A549 treated with AZD2906 at 1 μM for 4 hours (cell line): ENCODE data around the gene ZNF616. TPM values are rescaled to one million over a fixed set of nuclear protein-coding genes. Genes with fewer than 3 reads are reported as not detected.

Source experiments
- total RNA-seq: library from RNA; stranded (reverse); fragments of 200-300 nt; extraction: Qiagen RNA extraction; gene quantifications from 5 replicates; pipeline ENCODE4 v1.2.3, GENCODE V29; 2022

ZNF616 gene
- total RNA-seq: 0.41 to 1.1 TPM (median 0.82 TPM) in 5 replicates

GRCh38 chr19:52139252-52140031 lies at the start of gene ZNF616:
Gene ZNF616 (minus strand): TSS chr19:52139938. CDS start chr19:52130512, 9,426 bp downstream.

GRCh38 chr19:52171321-52172169 lies 31.8 kb upstream of the ZNF616 start, which contains the start of gene ZNF836:
Gene ZNF836 (minus strand): TSS chr19:52171621. CDS start chr19:52168072, 3,549 bp downstream.

DNA sequence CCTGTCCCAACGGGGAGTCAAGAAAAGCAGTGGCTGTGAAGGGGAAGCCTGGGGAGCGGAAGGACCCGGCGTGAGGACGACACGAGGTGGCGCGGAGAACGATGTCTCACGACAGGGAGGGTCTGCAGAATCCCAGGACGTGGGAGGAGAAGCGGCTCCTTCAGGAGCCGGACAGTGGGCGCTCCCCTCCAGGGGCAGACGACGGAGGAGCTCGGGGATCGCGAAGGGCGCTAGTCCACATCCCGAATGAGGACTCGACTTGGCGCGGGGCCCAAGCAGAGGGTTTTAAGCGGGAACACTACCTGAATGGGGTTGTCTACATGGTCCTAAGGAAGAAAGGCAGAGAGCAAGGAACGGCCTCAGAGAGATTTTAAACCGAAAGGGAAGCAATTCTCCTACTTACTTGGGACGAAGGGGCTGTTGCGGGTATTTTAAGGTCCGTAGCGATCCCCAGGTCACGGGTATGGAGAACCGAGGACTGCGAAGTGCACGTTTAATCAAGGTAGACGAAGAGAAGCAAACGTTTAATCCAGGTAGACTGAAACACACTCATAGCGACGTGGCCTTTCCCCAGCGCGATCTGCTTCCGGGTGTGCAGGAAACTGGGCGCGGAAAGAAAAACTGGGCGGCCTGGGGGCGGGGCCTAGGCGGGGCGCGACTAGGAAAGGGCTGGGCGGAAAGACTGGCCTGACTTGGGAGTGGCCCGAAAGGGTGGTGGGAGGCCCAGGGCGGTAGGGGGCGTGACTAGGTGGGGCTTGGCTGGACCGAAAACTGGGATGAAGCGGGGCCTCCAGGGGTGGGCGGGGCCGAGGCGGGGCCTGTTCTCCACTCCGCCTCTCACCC lies 44.3 kb downstream of the ZNF616 start, which contains the start of gene ZNF841:
Gene ZNF841, minus strand, starts transcription at position 594 of the 843 bp plus-strand sequence. CDS start 10,964 bp downstream, outside the sequence.

Other genes starting within 250 kb of the ZNF616 start
- gene ZNF649, start 234.9 kb downstream of the ZNF616 start, total RNA-seq: 0.08 to 0.36 TPM (median 0.27 TPM) in 5 replicates
- gene ZNF613, start 212.5 kb downstream of the ZNF616 start, total RNA-seq: 0.82 to 1.7 TPM (median 0.93 TPM) in 5 replicates
- 3.4 to 5.1 TPM (median 3.5 TPM) in 5 replicates for gene ZNF350, start 153.1 kb downstream of the ZNF616 start, total RNA-seq
- gene ZNF615, start 131.7 kb downstream of the ZNF616 start, total RNA-seq: 3.1 to 4.8 TPM (median 4.0 TPM) in 5 replicates
- gene ZNF614, start 111.6 kb downstream of the ZNF616 start, total RNA-seq: 2.5 to 3.5 TPM (median 2.9 TPM) in 5 replicates
- 1.4 to 1.9 TPM (median 1.5 TPM) in 5 replicates for gene ZNF432, start 91.1 kb downstream of the ZNF616 start, total RNA-seq
- 1.6 to 1.9 TPM (median 1.8 TPM) in 5 replicates for gene ZNF841, start 44.2 kb downstream of the ZNF616 start, total RNA-seq
- 0.42 to 1.1 TPM (median 0.76 TPM) in 5 replicates for gene ZNF836, start 31.7 kb upstream of the ZNF616 start, total RNA-seq
- 184 to 318 TPM (median 309 TPM) in 5 replicates for gene PPP2R1A, start 50.1 kb upstream of the ZNF616 start, total RNA-seq
- gene ZNF766, start 129.6 kb upstream of the ZNF616 start, total RNA-seq: 6.6 to 11.2 TPM (median 8.3 TPM) in 5 replicates
- 6.1 to 17.9 TPM (median 16.3 TPM) in 5 replicates for gene ZNF480, start 157.2 kb upstream of the ZNF616 start, total RNA-seq
- not detected in 5 replicates for gene ZNF610, start 196.3 kb upstream of the ZNF616 start, total RNA-seq
- 0.63 to 1.5 TPM (median 0.81 TPM) in 5 replicates for gene ZNF880, start 230.0 kb upstream of the ZNF616 start, total RNA-seq